ENCODE data around the gene SPATA3.

Gene SPATA3

GRCh38 chr2:230995821-230996220 lies at the start of gene SPATA3:
TSS of gene SPATA3 (plus strand) at chr2:230996121. CDS start at chr2:230996234, 113 bp downstream.
- H3K4me1 Mint-ChIP-seq (ENCODE audit: low read depth), result no peaks in the 10 kb centered on the region
- peaks cover 71% of the 10 kb centered on the region for H3K27me3 Mint-ChIP-seq
- H3K27ac Mint-ChIP-seq, result no peak within 1 kb of the TSS
- H3K4me3 Mint-ChIP-seq, result no peak within 1 kb of the TSS
- peaks cover 7% of the 10 kb centered on the region for H3K9me3 Mint-ChIP-seq
- H3K36me3 Mint-ChIP-seq (ENCODE audit: low read depth), result peaks cover 6% of the 10 kb centered on the region

- Mint-ChIP-seq H3K9me3 (no peaks in the 10 kb centered on the region), H3K4me1 (ENCODE audit: low read depth) (peaks cover 69% of the 10 kb centered on the region), H3K27me3 (peaks cover 10% of the 10 kb centered on the region), H3K27ac (no peak overlapping the region), H3K36me3 (ENCODE audit: low read depth) (no peaks in the 10 kb centered on the region), H3K4me3 (peak overlapping the region; percentile 21)
Measured at GRCh38 chr2:230946429-230947234, 49.3 kb upstream of the SPATA3 start.

GRCh38 chr2:230947235-230947576 lies 48.7 kb upstream of the SPATA3 start:
- Mint-ChIP-seq H3K9me3 (no peaks in the 10 kb centered on the region), H3K4me3 (no peak overlapping the region), H3K4me1 (ENCODE audit: low read depth) (peaks cover 69% of the 10 kb centered on the region), H3K27ac (no peak overlapping the region), H3K27me3 (peaks cover 6% of the 10 kb centered on the region), H3K36me3 (ENCODE audit: low read depth) (no peaks in the 10 kb centered on the region)

- Mint-ChIP-seq H3K4me3 (no peak overlapping the region), H3K9me3 (no peaks in the 10 kb centered on the region), H3K36me3 (ENCODE audit: low read depth) (no peaks in the 10 kb centered on the region), H3K27ac (no peak overlapping the region), H3K4me1 (ENCODE audit: low read depth) (peaks cover 67% of the 10 kb centered on the region), H3K27me3 (peaks cover 3% of the 10 kb centered on the region)
Measured at GRCh38 chr2:230947908-230948365, 48.0 kb upstream of the SPATA3 start.

GRCh38 chr2:230949966-230950873 lies 45.7 kb upstream of the SPATA3 start:
- Mint-ChIP-seq H3K27ac (peak overlapping the region; percentile 33), H3K4me1 (ENCODE audit: low read depth) (peaks cover 67% of the 10 kb centered on the region), H3K9me3 (no peaks in the 10 kb centered on the region), H3K36me3 (ENCODE audit: low read depth) (no peaks in the 10 kb centered on the region), H3K4me3 (no peak overlapping the region), H3K27me3 (peaks cover 6% of the 10 kb centered on the region)

GRCh38 chr2:230950874-230951339 lies 45.0 kb upstream of the SPATA3 start:
- H3K27ac Mint-ChIP-seq, result peak overlapping the region; percentile 4
- H3K9me3 Mint-ChIP-seq, result no peaks in the 10 kb centered on the region
- H3K4me3 Mint-ChIP-seq, result no peak overlapping the region
- no peaks in the 10 kb centered on the region for H3K36me3 Mint-ChIP-seq (ENCODE audit: low read depth)
- H3K4me1 Mint-ChIP-seq (ENCODE audit: low read depth), result peaks cover 70% of the 10 kb centered on the region
- peaks cover 7% of the 10 kb centered on the region for H3K27me3 Mint-ChIP-seq

DNA sequence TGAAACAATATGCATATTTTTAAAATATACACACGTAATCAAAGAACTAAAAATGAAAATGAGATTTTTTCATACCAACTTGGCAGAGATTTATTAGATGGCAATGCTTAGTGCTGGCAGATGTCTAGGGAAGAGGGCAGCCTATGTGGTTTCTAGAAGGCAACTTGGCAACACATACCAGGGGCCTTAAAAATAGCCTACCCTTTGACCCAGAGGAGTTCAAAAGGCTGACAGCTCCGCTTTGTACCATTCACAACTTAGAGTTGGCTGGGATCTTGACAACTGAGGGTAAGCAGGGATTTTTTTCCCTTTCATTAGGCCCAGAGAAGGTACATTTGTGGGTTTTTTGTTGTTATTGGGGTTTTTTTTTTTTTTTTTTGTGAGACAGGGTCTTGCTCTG lies 44.5 kb upstream of the SPATA3 start:
- Mint-ChIP-seq H3K9me3 (no peaks in the 10 kb centered on the region), H3K4me3 (no peak overlapping the region), H3K4me1 (ENCODE audit: low read depth) (peaks cover 66% of the 10 kb centered on the region), H3K27ac (no peak overlapping the region), H3K27me3 (peaks cover 7% of the 10 kb centered on the region), H3K36me3 (ENCODE audit: low read depth) (no peaks in the 10 kb centered on the region)

DNA sequence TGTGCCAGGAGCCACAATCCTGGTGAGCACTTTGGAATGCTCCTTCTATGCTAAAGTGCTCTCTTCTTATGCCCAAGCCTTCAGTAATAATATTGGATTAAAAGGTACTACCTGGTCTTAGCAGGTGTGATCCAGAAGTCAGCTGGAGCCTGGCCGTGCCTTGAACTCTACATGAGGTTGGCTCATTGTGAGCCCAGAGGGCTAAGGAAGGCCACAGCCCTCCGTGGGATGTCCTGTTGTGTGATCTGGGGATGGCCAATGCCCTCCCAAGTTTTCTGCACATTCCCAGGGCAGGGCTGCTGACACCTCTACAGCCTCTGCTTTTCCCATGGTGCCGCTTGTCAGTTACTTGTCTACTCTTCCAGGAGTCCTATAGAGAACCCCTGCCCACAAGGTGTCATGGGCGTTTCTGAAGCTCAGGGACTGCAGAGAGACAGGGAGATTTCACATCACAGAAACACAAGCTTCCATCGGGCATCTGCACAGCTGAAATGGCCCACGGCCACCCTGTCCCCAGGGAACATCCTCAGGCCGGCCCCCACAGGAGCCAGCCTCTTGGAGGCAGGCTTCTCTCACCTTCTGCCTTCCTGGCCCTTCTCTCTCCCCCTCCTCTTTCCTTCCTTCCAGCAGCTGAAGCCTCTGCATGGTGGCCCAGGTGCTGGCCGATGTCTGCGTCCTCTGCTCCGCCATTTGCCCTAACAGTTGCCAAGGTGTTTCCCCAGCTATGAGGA lies 43.5 kb upstream of the SPATA3 start:
- no peak overlapping the region for H3K4me3 Mint-ChIP-seq
- H3K4me1 Mint-ChIP-seq (ENCODE audit: low read depth), result peaks cover 69% of the 10 kb centered on the region
- no peaks in the 10 kb centered on the region for H3K9me3 Mint-ChIP-seq
- no peaks in the 10 kb centered on the region for H3K36me3 Mint-ChIP-seq (ENCODE audit: low read depth)
- H3K27me3 Mint-ChIP-seq, result peaks cover 10% of the 10 kb centered on the region
- no peak overlapping the region for H3K27ac Mint-ChIP-seq

GRCh38 chr2:230953845-230954244 lies 42.1 kb upstream of the SPATA3 start:
- Mint-ChIP-seq H3K36me3 (ENCODE audit: low read depth) (no peaks in the 10 kb centered on the region), H3K4me3 (no peak overlapping the region), H3K27ac (no peak overlapping the region), H3K27me3 (peaks cover 22% of the 10 kb centered on the region), H3K4me1 (ENCODE audit: low read depth) (peaks cover 76% of the 10 kb centered on the region), H3K9me3 (no peaks in the 10 kb centered on the region)

DNA sequence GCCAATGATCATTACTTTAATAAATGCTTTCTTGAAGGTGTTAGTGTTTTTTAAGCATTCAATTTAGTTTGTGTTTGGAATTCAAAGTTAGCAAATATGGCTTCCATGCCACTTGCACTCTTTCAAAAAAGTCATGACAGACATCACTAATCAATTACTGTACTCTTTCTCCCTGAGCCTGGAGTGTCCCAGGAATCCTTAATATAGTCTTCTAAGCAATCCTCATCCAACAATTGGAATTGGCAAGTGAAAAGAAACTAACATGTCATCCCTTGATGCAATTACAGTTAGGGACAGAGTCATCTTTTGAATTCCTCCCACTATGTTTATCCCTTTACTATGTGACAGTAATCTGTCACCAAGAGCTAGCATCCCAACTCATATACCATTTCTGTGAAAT lies 41.2 kb upstream of the SPATA3 start:
- Mint-ChIP-seq H3K4me1 (ENCODE audit: low read depth) (peaks cover 74% of the 10 kb centered on the region), H3K27ac (no peak overlapping the region), H3K27me3 (peaks cover 29% of the 10 kb centered on the region), H3K9me3 (no peaks in the 10 kb centered on the region), H3K4me3 (no peak overlapping the region), H3K36me3 (ENCODE audit: low read depth) (no peaks in the 10 kb centered on the region)

DNA sequence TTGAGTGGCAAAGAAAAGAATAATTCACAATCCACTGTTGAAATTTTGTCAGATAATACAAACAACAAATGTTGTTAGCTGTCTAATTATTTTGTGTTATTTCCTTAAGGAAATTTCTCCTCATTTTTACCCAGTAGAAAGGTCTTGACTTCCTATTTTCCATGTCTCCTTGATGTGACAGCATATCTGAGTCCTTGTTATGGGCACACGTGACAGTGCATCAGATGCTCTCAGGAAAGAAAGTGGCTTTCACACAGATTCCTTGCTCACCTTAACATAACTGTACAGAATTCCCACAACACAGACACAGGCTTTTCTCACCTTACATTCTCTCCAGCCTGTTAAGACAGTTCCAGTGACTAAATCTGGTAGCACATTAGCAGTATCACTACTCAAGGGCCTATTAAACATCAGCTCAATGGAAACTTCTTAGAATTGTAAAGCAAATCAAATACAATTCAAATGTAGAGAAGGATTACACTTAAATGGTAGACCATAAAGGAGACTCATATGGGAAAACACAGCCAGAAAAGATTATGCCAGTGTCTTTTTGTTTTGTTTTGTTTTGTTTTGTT lies 40.7 kb upstream of the SPATA3 start:
- H3K27me3 Mint-ChIP-seq, result peaks cover 32% of the 10 kb centered on the region
- H3K4me3 Mint-ChIP-seq, result no peak overlapping the region
- no peaks in the 10 kb centered on the region for H3K9me3 Mint-ChIP-seq
- H3K36me3 Mint-ChIP-seq (ENCODE audit: low read depth), result no peaks in the 10 kb centered on the region
- no peak overlapping the region for H3K27ac Mint-ChIP-seq
- H3K4me1 Mint-ChIP-seq (ENCODE audit: low read depth), result peaks cover 69% of the 10 kb centered on the region

- Mint-ChIP-seq H3K36me3 (ENCODE audit: low read depth) (no peaks in the 10 kb centered on the region), H3K27ac (peak overlapping the region; percentile 91), H3K27me3 (peaks cover 49% of the 10 kb centered on the region), H3K9me3 (no peaks in the 10 kb centered on the region), H3K4me3 (peak overlapping the region; percentile 84), H3K4me1 (ENCODE audit: low read depth) (peaks cover 58% of the 10 kb centered on the region)
Measured at GRCh38 chr2:230956827-230957755, 38.8 kb upstream of the SPATA3 start.

DNA sequence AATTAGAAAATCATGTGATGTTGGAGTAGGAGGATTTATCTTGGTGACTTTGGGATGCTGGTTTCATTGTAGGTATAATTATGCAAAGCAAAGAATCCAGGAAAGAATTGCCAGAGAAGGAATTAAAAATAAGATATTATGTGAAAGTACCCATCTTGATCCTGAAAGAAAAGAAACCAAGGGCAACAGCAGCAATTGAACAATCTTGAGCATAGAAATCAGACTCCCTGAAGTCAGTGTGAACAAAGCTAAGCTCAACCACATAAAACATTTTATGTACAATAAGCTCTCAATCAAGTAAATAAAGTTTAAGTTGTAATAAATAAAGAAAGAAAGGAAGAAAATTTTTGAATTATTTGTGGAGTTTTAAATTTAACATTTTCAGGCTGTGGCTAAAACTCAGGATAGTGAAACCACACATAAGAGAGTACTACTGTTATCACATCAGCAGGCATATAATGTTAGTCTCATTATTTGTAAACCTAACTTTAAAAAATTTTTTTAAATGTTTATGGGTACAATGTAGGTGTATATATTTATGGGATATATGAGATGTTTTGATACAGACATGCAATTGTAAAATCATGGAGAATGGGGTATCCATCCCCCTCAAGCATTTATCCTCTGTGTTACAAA lies 38.0 kb upstream of the SPATA3 start:
- Mint-ChIP-seq H3K27me3 (peaks cover 49% of the 10 kb centered on the region), H3K9me3 (no peaks in the 10 kb centered on the region), H3K4me1 (ENCODE audit: low read depth) (peaks cover 57% of the 10 kb centered on the region), H3K4me3 (peak overlapping the region; percentile 84), H3K36me3 (ENCODE audit: low read depth) (no peaks in the 10 kb centered on the region), H3K27ac (peak overlapping the region; percentile 91)
